Measurements from ENCODE around the gene ZBTB3. TPM values are rescaled to one million over a fixed set of nuclear protein-coding genes. Genes with fewer than 3 reads are reported as not detected.
A peak's percentile ranks its signal among the peaks of the same experiment; 100 is the strongest.
"Not testable (repeated sequence)": the region's sequence is repeated elsewhere in the genome, so short reads cannot be mapped to it uniquely, and the experiment has no call there.

The ZBTB3 gene
- total RNA-seq, 1 donor from 2014 or later = 12.6 TPM

- no peak for DNase-seq (ENCODE audit: extremely low read depth, low read depth, low spot score)
These were observed 37.1 kb downstream of the ZBTB3 start for GRCh38 chr11:62716816-62717215.

- no peak for DNase-seq (ENCODE audit: extremely low read depth, low read depth, low spot score)
These were observed 37.8 kb downstream of the ZBTB3 start for GRCh38 chr11:62716206-62716605.

- DNase-seq (ENCODE audit: extremely low read depth, low read depth, low spot score) = no peak
These were observed 38.5 kb downstream of the ZBTB3 start for GRCh38 chr11:62715150-62716130.

- no peak for DNase-seq (ENCODE audit: extremely low read depth, low read depth, low spot score)
These were observed 40.6 kb downstream of the ZBTB3 start for GRCh38 chr11:62713343-62713742.

- no peak for DNase-seq (ENCODE audit: extremely low read depth, low read depth, low spot score)
These were observed 41.1 kb downstream of the ZBTB3 start for GRCh38 chr11:62712861-62713260.

GRCh38 chr11:62712276-62712812, 41.6 kb downstream of the ZBTB3 start:
- DNase-seq (ENCODE audit: extremely low read depth, low read depth, low spot score) = no peak

- DNase-seq (ENCODE audit: extremely low read depth, low read depth, low spot score) = no peak
These were observed 44.0 kb downstream of the ZBTB3 start for GRCh38 chr11:62710001-62710345.

- DNase-seq (ENCODE audit: extremely low read depth, low read depth, low spot score) = peak; percentile 92
These were observed 44.5 kb downstream of the ZBTB3 start for GRCh38 chr11:62709247-62710000.

GRCh38 chr11:62708793-62709192, 45.2 kb downstream of the ZBTB3 start:
- DNase-seq (ENCODE audit: extremely low read depth, low read depth, low spot score) = no peak

- no peak for DNase-seq (ENCODE audit: extremely low read depth, low read depth, low spot score)
These were observed 45.6 kb downstream of the ZBTB3 start for GRCh38 chr11:62708392-62708791.

- no peak for DNase-seq (ENCODE audit: extremely low read depth, low read depth, low spot score)
These were observed 46.6 kb downstream of the ZBTB3 start, which contains the start of the genes BSCL2 and GNG3 for GRCh38 chr11:62707277-62707861. Gene BSCL2 (minus strand): TSS chr11:62707424. CDS start chr11:62707195, 229 bp downstream. Gene GNG3 (plus strand): TSS chr11:62707676. CDS start chr11:62708296, 620 bp downstream.

GRCh38 chr11:62706850-62707247, 47.1 kb downstream of the ZBTB3 start:
- DNase-seq (ENCODE audit: extremely low read depth, low read depth, low spot score) = no peak

GRCh38 chr11:62705880-62706849, 47.8 kb downstream of the ZBTB3 start:
- DNase-seq (ENCODE audit: extremely low read depth, low read depth, low spot score) = no peak

GRCh38 chr11:62705413-62705812, 48.5 kb downstream of the ZBTB3 start:
- DNase-seq (ENCODE audit: extremely low read depth, low read depth, low spot score) = no peak

- DNase-seq (ENCODE audit: extremely low read depth, low read depth, low spot score) = not testable (repeated sequence)
These were observed 50.0 kb downstream of the ZBTB3 start for GRCh38 chr11:62703921-62704320.

GRCh38 chr11:62702246-62702645, 51.7 kb downstream of the ZBTB3 start:
- no peak for DNase-seq (ENCODE audit: extremely low read depth, low read depth, low spot score)

Measured in glomerular endothelial cell (primary cell).